HEK293 (cell line): ENCODE measurements around the gene ZDHHC8.

ENCODE experiments used
- CTCF ChIA-PET: fragments of 350-600 bp; formaldehyde crosslinking; extraction: SDS; loops from one replicate; lab custom pipeline; 2021; ENCODE audit warnings: antibody characterized with exemption; lab: Yijun Ruan, JAX
- POLR2A ChIA-PET: fragments of 300-600 bp; formaldehyde crosslinking; extraction: SDS; loops from one replicate; lab custom pipeline; 2020; ENCODE audit warnings: antibody characterized with exemption, inconsistent platforms; lab: Yijun Ruan, JAX
- H3K27ac ChIP-seq: fragments of 200-500 bp; sonication (Bioruptor generic); 2 replicates; pipeline ENCODE4 v1.5.1; 2014; ENCODE audit warnings: low read depth, low read length, control low read depth, inconsistent platforms; ENCODE audit errors: extremely low read depth
- H3K36me3 ChIP-seq, 2 experiments: fragments of 200-500 bp in 1 of 2; sonication (Bioruptor generic) in 1 of 2; 1 replicate in 1 of 2; 2 replicates in 1 of 2; pipeline ENCODE4 v1.5.1; 2014 to 2017; ENCODE audit warnings: inconsistent platforms in 2 of 2, low read length in 2 of 2; ENCODE audit not compliant: control insufficient read depth in 2 of 2, insufficient read depth in 1 of 2
- H3K4me1 ChIP-seq: fragments of 200-500 bp; sonication (Bioruptor generic); 2 replicates; pipeline ENCODE4 v1.5.1; 2014; ENCODE audit warnings: mild to moderate bottlenecking, low read length, inconsistent platforms; ENCODE audit not compliant: control insufficient read depth, insufficient read depth
- H3K4me3 ChIP-seq: 2 replicates; pipeline ENCODE4 v1.5.1; 2011; ENCODE audit warnings: low read depth, mild to moderate bottlenecking, control low read depth, low read length, moderate library complexity
- H3K9me3 ChIP-seq: fragments of 200-500 bp; sonication (Bioruptor generic); 2 replicates; pipeline ENCODE4 v1.5.1; 2014; ENCODE audit warnings: low read depth, low read length, inconsistent platforms; ENCODE audit not compliant: control insufficient read depth, insufficient read depth
- EGR2 ChIP-seq: fragments of 450-650 bp; formaldehyde crosslinking; IDR thresholded peaks from 2 replicates; pipeline ENCODE4 v1.5.1; 2016; ENCODE audit warnings: low read depth, missing biosample characterization, missing genetic modification characterization
- GLIS2 ChIP-seq: fragments of 450-650 bp; formaldehyde crosslinking; IDR thresholded peaks from 2 replicates; pipeline ENCODE4 v1.5.1; 2016; ENCODE audit warnings: missing biosample characterization, missing genetic modification characterization
- KLF1 ChIP-seq: fragments of 450-650 bp; formaldehyde crosslinking; IDR thresholded peaks from 2 replicates; pipeline ENCODE4 v1.5.1; 2016; ENCODE audit warnings: missing biosample characterization, missing genetic modification characterization
- PRDM10 ChIP-seq: fragments of 450-650 bp; formaldehyde crosslinking; IDR thresholded peaks from 2 replicates; pipeline ENCODE4 v1.5.1; 2016; ENCODE audit warnings: missing biosample characterization, missing genetic modification characterization
- SP2 ChIP-seq: fragments of 450-650 bp; formaldehyde crosslinking; IDR thresholded peaks from 2 replicates; pipeline ENCODE4 v1.5.1; 2016; ENCODE audit warnings: missing biosample characterization, missing genetic modification characterization
- ZFHX2 ChIP-seq: fragments of 450-650 bp; formaldehyde crosslinking; conservative IDR thresholded peaks from 2 replicates; pipeline ENCODE4 v1.5.1; 2016; ENCODE audit warnings: missing biosample characterization, missing genetic modification characterization
- ZFP69B ChIP-seq: fragments of 450-650 bp; formaldehyde crosslinking; IDR thresholded peaks from 2 replicates; pipeline ENCODE4 v1.5.1; 2016; ENCODE audit warnings: missing biosample characterization, missing genetic modification characterization
- ZNF121 ChIP-seq: fragments of 450-650 bp; formaldehyde crosslinking; IDR thresholded peaks from 2 replicates; pipeline ENCODE4 v1.5.1; 2016; ENCODE audit warnings: missing biosample characterization, missing genetic modification characterization
- ZNF341 ChIP-seq: fragments of 450-650 bp; formaldehyde crosslinking; IDR thresholded peaks from 2 replicates; pipeline ENCODE4; 2016; ENCODE audit warnings: low read depth, missing biosample characterization, missing genetic modification characterization
- ZNF350 ChIP-seq: fragments of 450-650 bp; formaldehyde crosslinking; IDR thresholded peaks from 2 replicates; pipeline ENCODE4 v1.5.0; 2017; ENCODE audit warnings: missing biosample characterization, mild to moderate bottlenecking, missing genetic modification characterization
- TF ChIP-seq, protein P1 (sequence below): fragments of 450-650 bp; formaldehyde crosslinking; IDR thresholded peaks from 2 replicates; pipeline ENCODE4 v1.5.1; 2017; ENCODE audit warnings: missing biosample characterization, missing genetic modification characterization
- TF ChIP-seq, protein P2 (sequence below): fragments of 450-650 bp; formaldehyde crosslinking; IDR thresholded peaks from 2 replicates; pipeline ENCODE4 v1.5.1; 2016; ENCODE audit warnings: missing biosample characterization, missing genetic modification characterization
- TF ChIP-seq, protein P3 (sequence below): fragments of 450-650 bp; formaldehyde crosslinking; IDR thresholded peaks from 2 replicates; pipeline ENCODE4 v1.5.1; 2017; ENCODE audit warnings: missing biosample characterization, missing genetic modification characterization

The ZDHHC8 gene

DNA sequence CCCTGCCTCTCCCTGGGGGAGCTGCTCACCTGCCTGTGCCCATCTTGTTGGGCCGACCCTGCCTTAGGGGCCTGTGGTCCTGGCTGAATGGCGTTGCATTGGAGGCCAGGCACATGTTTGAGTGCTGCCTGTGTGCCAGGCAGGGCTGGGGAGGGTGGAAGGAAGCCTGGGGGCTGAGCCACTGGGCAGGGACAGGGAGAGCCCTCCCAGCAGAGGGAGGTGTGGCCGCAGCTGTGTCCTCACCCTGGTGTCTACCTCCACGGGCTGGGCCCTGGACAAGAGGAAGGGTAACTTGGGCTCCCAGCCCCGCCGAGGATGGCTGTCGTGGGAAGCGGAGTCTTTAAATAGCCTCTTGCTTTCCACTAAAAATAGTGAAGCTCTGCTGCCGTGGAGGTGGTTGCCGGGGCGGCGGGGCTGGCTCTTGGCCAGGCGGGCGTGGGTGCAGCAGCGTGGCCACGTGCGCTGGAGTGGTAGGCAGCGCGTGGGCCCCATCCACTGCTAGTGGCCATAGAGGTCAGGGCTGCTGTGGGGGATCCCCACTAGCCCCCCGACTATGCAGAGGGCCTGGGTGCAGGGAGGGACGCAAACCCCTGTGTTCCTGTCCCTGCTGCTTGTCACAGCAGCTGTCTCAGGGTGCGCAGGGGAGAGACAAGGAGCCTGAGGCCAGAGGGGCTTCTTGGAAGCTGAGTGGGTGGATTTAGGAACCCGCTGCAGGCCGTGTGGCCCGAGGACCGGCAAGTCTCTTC lies 6.2 kb downstream of the ZDHHC8 start:
- Histone ChIP-seq H3K9me3 (no peaks in the 10 kb centered on the region), H3K36me3 (peaks cover 0 to 59% of the 10 kb centered on the region in 2 experiments; a peak in 1 of 3 replicates), H3K4me3 (no peak overlapping the region), H3K27ac (peak overlapping the region; percentile 21), H3K4me1 (peaks cover 2% of the 10 kb centered on the region; the same call in 1 of the 2 replicates)
- TF ChIP-seq ZFP69B (tag by site-specific recombination) (0 out of 2 replicates have a peak, but pooled peaks have one; percentile 32), PRDM10 (tag by site-specific recombination) (peak; percentile 10; the same call in 1 of the 2 replicates), ZNF350 (tag by site-specific recombination) (no peak), ZFHX2 (tag by site-specific recombination) (peak; percentile 95), ZNF341 (peak; percentile 74), GLIS2 (peak; percentile 63), EGR2 (tag by site-specific recombination) (peak; percentile 86), KLF1 (tag by site-specific recombination) (peak; percentile 62), SP2 (tag by site-specific recombination) (peak; percentile 53)
- TF ChIP-seq, protein P1, sequence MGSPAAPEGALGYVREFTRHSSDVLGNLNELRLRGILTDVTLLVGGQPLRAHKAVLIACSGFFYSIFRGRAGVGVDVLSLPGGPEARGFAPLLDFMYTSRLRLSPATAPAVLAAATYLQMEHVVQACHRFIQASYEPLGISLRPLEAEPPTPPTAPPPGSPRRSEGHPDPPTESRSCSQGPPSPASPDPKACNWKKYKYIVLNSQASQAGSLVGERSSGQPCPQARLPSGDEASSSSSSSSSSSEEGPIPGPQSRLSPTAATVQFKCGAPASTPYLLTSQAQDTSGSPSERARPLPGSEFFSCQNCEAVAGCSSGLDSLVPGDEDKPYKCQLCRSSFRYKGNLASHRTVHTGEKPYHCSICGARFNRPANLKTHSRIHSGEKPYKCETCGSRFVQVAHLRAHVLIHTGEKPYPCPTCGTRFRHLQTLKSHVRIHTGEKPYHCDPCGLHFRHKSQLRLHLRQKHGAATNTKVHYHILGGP = no peak
- TF ChIP-seq, protein P2, sequence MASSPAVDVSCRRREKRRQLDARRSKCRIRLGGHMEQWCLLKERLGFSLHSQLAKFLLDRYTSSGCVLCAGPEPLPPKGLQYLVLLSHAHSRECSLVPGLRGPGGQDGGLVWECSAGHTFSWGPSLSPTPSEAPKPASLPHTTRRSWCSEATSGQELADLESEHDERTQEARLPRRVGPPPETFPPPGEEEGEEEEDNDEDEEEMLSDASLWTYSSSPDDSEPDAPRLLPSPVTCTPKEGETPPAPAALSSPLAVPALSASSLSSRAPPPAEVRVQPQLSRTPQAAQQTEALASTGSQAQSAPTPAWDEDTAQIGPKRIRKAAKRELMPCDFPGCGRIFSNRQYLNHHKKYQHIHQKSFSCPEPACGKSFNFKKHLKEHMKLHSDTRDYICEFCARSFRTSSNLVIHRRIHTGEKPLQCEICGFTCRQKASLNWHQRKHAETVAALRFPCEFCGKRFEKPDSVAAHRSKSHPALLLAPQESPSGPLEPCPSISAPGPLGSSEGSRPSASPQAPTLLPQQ (tag by site-specific recombination) = peak; percentile 20; the same call in 1 of the 2 replicates
- CTCF ChIA-PET = interaction anchor here (1.8 kb wide), 1 partner anchor 101 kb away, joined by 6 read pairs; no protein-coding TSS in a partner anchor
- POLR2A ChIA-PET = interaction anchor here (0.5 to 1.3 kb wide), 2 partner anchors 10 to 333 kb away, joined by 3 to 5 read pairs; no protein-coding TSS in a partner anchor

DNA sequence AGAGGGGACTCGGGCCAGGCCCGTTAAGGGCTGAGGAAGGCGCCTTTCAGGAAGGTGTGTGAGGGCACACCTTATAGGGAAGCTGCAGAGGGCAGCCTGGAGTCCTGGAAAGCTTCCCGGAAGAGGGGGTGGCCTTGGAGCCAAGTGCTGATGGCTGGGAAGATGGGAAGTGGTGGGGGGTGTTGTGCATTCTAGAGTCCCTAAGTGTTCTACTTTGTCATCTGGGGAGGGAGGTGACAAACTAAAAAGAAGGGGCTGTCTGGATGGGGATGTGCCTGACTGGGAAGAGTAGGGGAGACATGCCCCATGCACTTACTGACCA lies 6.8 kb downstream of the ZDHHC8 start:
- CTCF ChIA-PET = interaction anchor here (0.7 kb wide), 1 partner anchor 147 kb away, joined by 3 read pairs; no protein-coding TSS in a partner anchor
- H3K4me3 ChIP-seq = no peak overlapping the region
- POLR2A ChIA-PET = no interaction called here
- H3K9me3 ChIP-seq = no peaks in the 10 kb centered on the region
- peaks cover 2% of the 10 kb centered on the region; the same call in 1 of the 2 replicates for H3K4me1 ChIP-seq
- H3K36me3 ChIP-seq = peaks cover 0 to 63% of the 10 kb centered on the region in 2 experiments; a peak in 1 of 3 replicates
- peak overlapping the region; percentile 21; the same call in 1 of the 2 replicates for H3K27ac ChIP-seq
- TF ChIP-seq PRDM10 (tag by site-specific recombination) (peak; percentile 81), ZNF121 (no peak)
- TF ChIP-seq, protein P2 (tag by site-specific recombination) = no peak
- TF ChIP-seq, protein P3, sequence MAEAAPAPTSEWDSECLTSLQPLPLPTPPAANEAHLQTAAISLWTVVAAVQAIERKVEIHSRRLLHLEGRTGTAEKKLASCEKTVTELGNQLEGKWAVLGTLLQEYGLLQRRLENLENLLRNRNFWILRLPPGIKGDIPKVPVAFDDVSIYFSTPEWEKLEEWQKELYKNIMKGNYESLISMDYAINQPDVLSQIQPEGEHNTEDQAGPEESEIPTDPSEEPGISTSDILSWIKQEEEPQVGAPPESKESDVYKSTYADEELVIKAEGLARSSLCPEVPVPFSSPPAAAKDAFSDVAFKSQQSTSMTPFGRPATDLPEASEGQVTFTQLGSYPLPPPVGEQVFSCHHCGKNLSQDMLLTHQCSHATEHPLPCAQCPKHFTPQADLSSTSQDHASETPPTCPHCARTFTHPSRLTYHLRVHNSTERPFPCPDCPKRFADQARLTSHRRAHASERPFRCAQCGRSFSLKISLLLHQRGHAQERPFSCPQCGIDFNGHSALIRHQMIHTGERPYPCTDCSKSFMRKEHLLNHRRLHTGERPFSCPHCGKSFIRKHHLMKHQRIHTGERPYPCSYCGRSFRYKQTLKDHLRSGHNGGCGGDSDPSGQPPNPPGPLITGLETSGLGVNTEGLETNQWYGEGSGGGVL (tag by site-specific recombination) = peak; percentile 33; the same call in 1 of the 2 replicates
